ENCODE results near the gene HP.

HP gene

GRCh38 chr16:72083778-72084404 is 29.6 kb downstream of the HP start:
- FAIRE-seq (no peak), DNase-seq (ENCODE audit: insufficient read length, low spot score) (no peak)

DNA sequence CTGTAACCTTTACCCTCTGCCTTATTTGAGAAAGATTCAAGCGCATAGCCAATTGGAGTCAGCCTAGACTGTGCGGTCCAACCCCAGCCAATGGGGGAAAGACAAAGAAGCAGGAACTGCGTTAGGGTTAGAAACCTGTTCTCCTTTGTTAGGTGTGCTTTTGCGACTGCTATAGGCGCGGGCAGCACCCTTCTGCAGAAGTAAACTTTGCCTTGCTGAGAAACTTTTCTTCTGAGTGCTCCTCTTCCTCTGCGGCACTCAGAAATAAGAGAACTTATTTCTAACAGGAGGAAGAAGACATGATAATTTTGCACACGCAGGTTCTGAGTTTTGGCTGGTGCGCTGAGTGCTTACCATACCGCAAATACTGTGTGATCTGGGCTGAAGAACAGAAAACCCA is 30.1 kb downstream of the HP start:
- FAIRE-seq (no peak), DNase-seq (ENCODE audit: insufficient read length, low spot score) (no peak)

DNA sequence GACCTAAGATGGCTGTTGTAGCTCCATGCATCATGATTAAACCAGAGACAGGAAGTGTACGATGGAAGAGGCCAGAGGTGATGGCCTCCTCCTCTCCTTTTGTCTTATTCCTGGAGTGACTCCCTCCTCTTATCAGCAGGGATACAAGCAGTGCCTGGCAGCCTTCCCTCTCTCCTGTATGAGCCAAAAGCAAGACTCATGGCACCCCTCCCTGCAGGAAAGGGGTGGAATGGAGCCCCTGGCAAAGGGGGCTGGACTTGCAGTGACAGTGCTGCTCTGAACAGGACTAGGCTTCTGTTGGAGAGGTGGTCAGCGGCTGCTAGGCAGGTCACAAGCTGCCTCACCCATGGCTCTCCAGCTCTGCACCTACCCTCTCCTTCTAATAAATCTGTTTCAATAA is 30.7 kb downstream of the HP start:
- DNase-seq (ENCODE audit: insufficient read length, low spot score) = no peak
- no peak for FAIRE-seq

GRCh38 chr16:72091217-72091616 is 36.9 kb downstream of the HP start:
- DNase-seq (ENCODE audit: insufficient read length, low spot score) (no peak), FAIRE-seq (no peak)

DNA sequence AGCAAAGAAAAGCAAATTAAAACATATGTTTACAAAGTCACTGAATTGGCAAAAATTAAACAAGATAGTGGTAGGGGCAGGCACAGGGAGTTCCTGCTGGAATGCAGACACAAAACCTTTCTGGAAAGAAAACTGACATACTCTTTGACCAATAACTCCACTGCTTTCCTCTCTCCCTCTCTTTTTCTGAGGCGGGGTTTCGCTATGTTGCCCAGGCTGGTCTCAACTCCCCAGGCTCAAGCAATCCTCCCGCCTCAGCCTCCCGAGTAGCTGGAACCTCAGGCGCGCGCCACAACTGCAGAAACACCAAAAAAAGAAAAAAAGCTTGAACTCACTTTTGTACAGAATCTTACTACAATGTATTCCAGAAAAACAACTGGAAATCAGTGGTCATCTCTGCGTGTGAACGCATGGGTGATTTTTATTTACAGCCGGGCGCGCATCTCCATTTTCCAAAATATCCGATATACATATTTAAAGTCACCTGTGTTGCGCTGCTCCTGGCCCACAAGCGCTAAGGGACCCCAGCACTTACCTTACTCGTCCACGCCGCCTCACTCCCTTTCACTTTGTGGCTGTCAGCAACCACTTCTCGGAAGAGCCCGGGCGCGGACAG is 38.6 kb downstream of the HP start:
- FAIRE-seq (no peak), DNase-seq (ENCODE audit: insufficient read length, low spot score) (peak; percentile 63)

- DNase-seq (ENCODE audit: insufficient read length, low spot score) (peak; percentile 100), FAIRE-seq (peak; percentile 97)
Observed at GRCh38 chr16:72093448-72094265, 39.4 kb downstream of the HP start, which contains the start of the genes DHX38 and TXNL4B. TSS of gene DHX38 (plus strand) at chr16:72093847. CDS start at chr16:72096158, 2,311 bp downstream. TSS of gene TXNL4B (minus strand) at chr16:72093620. CDS start at chr16:72090749, 2,871 bp downstream.

- DNase-seq (ENCODE audit: insufficient read length, low spot score) (no peak), FAIRE-seq (no peak)
Observed at GRCh38 chr16:72094266-72094610, 39.9 kb downstream of the HP start.

- no peak for FAIRE-seq
- DNase-seq (ENCODE audit: insufficient read length, low spot score) = no peak
Observed at GRCh38 chr16:72098936-72099335, 44.6 kb downstream of the HP start.

GRCh38 chr16:72099377-72099818 is 45.1 kb downstream of the HP start:
- peak; percentile 97 for FAIRE-seq
- peak; percentile 81 for DNase-seq (ENCODE audit: insufficient read length, low spot score)

DNA sequence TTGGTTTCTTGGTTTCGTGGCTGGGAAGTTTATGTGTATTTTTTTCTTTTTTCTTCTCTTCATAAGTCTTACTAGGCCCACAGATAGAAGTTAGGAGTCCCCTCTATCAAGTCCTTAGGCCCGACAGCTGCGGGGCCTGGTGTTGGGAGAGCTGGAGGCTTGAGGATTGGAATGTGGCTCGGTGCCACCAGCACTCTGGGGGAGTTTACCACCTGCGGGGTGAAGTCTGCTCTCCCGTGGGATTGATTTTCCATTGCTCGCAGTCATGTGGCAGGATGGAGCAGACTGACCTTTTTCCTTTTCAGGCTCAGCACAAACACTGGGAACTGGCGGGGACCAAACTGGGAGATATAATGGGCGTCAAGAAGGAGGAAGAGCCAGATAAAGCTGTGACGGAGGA is 46.9 kb downstream of the HP start:
- FAIRE-seq (no peak), DNase-seq (ENCODE audit: insufficient read length, low spot score) (no peak)

DNA sequence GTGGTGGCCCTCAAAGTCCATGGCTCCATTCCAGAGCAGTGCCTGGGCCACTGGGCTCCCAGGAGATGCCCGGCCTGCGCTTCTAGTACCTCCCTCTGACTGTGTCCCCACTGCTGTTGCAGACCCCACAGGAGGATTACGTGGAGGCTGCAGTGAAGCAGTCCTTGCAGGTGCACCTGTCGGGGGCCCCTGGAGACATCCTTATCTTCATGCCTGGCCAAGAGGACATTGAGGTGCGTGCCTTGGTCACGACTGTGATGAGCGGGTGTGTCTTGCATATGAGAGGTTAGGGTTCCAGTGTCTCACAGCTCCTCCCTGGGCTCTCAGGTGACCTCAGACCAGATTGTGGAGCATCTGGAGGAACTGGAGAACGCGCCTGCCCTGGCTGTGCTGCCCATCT is 50.6 kb downstream of the HP start:
- FAIRE-seq (peak; percentile 70), DNase-seq (ENCODE audit: insufficient read length, low spot score) (no peak)

GRCh38 chr16:72105978-72106377 is 51.7 kb downstream of the HP start:
- DNase-seq (ENCODE audit: insufficient read length, low spot score) (no peak), FAIRE-seq (no peak)

DNA sequence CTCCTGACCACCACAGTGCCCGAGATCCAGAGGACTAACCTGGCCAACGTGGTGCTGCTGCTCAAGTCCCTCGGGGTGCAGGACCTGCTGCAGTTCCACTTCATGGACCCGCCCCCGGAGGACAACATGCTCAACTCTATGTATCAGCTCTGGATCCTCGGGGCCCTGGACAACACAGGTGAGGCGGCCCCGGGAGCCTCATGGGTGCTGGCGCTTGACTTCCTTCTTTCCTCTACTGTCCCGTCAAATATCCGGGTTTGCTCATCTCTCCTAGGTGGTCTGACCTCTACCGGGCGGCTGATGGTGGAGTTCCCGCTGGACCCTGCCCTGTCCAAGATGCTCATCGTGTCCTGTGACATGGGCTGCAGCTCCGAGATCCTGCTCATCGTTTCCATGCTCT is 53.1 kb downstream of the HP start:
- DNase-seq (ENCODE audit: insufficient read length, low spot score) (no peak), FAIRE-seq (peak; percentile 48)

GRCh38 chr16:72108353-72109102 is 54.2 kb downstream of the HP start:
- peak; percentile 93 for FAIRE-seq

DNA sequence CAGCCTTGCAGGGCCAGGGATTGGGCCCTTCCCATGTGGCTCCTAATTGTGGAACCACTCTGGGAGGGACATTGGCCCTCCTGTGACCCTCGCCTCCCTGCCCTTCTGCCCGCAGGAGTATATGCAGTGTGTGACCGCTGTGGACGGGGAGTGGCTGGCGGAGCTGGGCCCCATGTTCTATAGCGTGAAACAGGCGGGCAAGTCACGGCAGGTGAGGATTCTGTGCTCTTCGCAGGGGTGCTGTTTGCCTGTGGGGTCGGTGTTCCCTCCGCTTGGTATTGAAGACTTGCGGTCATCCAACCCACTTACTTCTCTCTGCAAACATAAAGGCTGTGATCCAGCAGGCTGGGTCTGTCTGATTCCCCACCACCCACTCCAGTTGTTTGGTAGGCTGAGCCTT is 55.0 kb downstream of the HP start:
- DNase-seq (ENCODE audit: insufficient read length, low spot score) = no peak
- no peak for FAIRE-seq

More at GRCh38 chr16:72108353-72109102, 54.2 kb downstream of the HP start:
- DNase-seq (ENCODE audit: insufficient read length, low spot score) = no peak

GRCh38 chr16:72109966-72110530 is 55.7 kb downstream of the HP start:
- DNase-seq (ENCODE audit: insufficient read length, low spot score) (no peak), FAIRE-seq (peak; percentile 59)
